ENCODE data around the gene ANAPC16. TPM values are rescaled to one million over a fixed set of nuclear protein-coding genes. Genes with fewer than 3 reads are reported as not detected.
"Not testable (repeated sequence)": the region's sequence is repeated elsewhere in the genome, so short reads cannot be mapped to it uniquely, and the experiment has no call there.

The ANAPC16 gene
- total and polyA plus RNA-seq, 2 donors (not counting 1 experiment from before 2014, with no cell fraction given): 104 to 132 TPM

DNA sequence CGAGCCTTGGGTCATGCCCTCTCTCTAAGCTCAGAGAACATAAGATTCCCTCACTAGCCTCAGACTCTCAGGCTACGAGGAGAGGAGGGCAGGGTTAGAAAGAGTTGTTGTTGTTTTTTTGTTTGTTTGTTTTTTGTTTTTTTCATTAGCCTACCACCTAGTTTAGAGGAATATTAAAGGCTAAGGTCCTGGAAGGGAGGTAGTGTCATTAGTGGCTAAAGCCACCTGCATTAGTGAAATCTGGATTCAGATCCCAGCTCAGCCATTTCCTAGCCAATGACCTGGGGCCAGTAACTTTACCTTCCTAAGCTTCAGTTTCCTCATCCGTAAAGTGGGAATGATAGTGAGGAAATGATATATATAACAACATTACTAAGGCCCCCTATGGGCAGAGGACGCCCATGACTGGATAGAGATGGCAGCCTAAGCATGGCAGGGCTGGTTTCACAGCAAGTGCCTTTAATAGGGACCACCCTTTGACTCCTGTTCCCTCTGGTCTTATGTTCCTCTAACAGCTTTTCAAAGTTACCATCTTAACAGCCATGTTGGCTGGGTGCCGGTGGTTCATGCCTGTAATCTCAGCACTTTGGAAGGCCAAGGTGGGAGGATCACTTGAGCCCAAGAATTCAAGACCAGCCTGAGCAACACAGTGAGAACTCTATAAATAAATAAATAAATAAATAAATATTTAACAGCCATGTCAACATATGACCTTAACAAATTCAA lies 63.0 kb downstream of the ANAPC16 start:
- CTCF ChIA-PET: interaction anchor here (0.7 to 1.3 kb wide), 7 partner anchors 14 to 381 kb away, joined by 3 to 4 read pairs (median 3); no protein-coding TSS in a partner anchor
- Histone ChIP-seq H3K27ac (ENCODE audit: low read length in 2 of 2) (no peak overlapping the region), H3K4me3 (ENCODE audit: control extremely low read depth in 1 of 5, extremely low read depth in 1 of 5, insufficient read depth in 1 of 5, low read depth in 2 of 5, low read length in 4 of 5) (no peak overlapping the region), H3K36me3 (replicated peaks in 1 of 2; ENCODE audit: control extremely low read depth in 1 of 2, control insufficient read depth in 1 of 2, extremely low read depth in 1 of 2, insufficient read depth in 2 of 2, low read length in 1 of 2) (peaks cover 0 to 15% of the 10 kb centered on the region in 2 experiments), H3K27me3 (replicated peaks in 1 of 4; ENCODE audit: control extremely low read depth in 1 of 4, control insufficient read depth in 3 of 4, insufficient read depth in 4 of 4, low read length in 3 of 4) (no peaks in the 10 kb centered on the region), H3K9me3 (ENCODE audit: control extremely low read depth in 1 of 3, control insufficient read depth in 2 of 3, insufficient read depth in 1 of 3, low read length in 2 of 3) (no peaks in the 10 kb centered on the region), H4K20me1 (ENCODE audit: control insufficient read depth, insufficient read depth, low read length, poor library complexity, severe bottlenecking) (peaks cover 25% of the 10 kb centered on the region), H3K4me1 (ENCODE audit: control insufficient read depth in 2 of 2, insufficient read depth in 2 of 2, low read length in 2 of 2) (peaks cover 27 to 31% of the 10 kb centered on the region in 2 donors), H3K79me2 (ENCODE audit: control insufficient read depth, insufficient read depth, low read length) (peaks cover 19% of the 10 kb centered on the region), H3K4me2 (replicated peaks; ENCODE audit: low read depth, low read length, poor library complexity, severe bottlenecking) (no peak overlapping the region), H3K9ac (ENCODE audit: low read length) (no peak overlapping the region), H2AFZ (ENCODE audit: insufficient read depth, low read depth, low read length, poor library complexity, severe bottlenecking) (no peak overlapping the region)
- Mint-ChIP-seq H3K4me1 (peaks cover 34% of the 10 kb centered on the region), H3K27ac (peak overlapping the region; percentile 61), H3K27me3 (no peaks in the 10 kb centered on the region), H3K4me3 (no peak overlapping the region), H3K9me3 (ENCODE audit: insufficient read depth) (no peaks in the 10 kb centered on the region)
- intact Hi-C loops (cut with micrococcal nuclease): loop anchor here (10.0 kb wide), 1 partner anchor 1716 kb away; the partner anchor contains the start of gene VCL
- ATAC-seq (ENCODE audit: low read depth): no peak
- POLR2A ChIA-PET: interaction anchor here (0.5 to 5.9 kb wide), 5 partner anchors 10 to 72 kb away, joined by 3 to 73 read pairs (median 8); no protein-coding TSS in a partner anchor
- DNase-seq: no peak
- no CpG with 5 or more reads among the region's 5 CpGs for WGBS (ENCODE audit: insufficient coverage)
- TF ChIP-seq CTCF (IDR thresholded peaks at IDR 0.05): no peak
- TF ChIP-seq EZH2 (IDR thresholded peaks at IDR 0.05; ENCODE audit: borderline replicate concordance, insufficient read depth, low read depth, low read length, poor library complexity, severe bottlenecking): no peak

DNA sequence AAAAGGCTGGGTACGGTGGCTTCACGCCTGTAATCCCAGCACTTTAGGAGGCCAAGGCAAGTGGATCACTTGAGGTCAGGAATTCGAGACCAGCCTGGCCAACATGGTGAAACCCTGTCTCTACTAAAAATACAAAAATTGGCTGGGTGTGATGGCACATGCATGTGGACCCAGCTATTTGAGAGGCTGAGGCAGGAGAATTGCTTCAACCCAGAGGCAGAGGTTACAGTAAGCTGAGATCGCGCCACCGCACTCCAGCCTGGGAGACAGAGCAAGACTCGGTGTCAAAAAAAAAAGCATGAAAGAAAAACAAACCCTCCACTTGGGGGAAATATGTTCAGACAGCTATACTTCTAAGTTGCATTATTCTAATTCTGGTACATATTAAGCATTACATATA lies 63.8 kb downstream of the ANAPC16 start:
- not testable (repeated sequence) for ATAC-seq (ENCODE audit: low read depth)

More for the DNA sequence above, 63.8 kb downstream of the ANAPC16 start:
- not testable (repeated sequence) for H3K27ac Mint-ChIP-seq; H3K4me3 Mint-ChIP-seq; H3K9ac ChIP-seq (ENCODE audit: low read length); H3K4me2 ChIP-seq (replicated peaks; ENCODE audit: low read depth, low read length, poor library complexity, severe bottlenecking); H3K27ac ChIP-seq (ENCODE audit: low read length in 2 of 2); H3K27me3 Mint-ChIP-seq; DNase-seq; H3K4me3 ChIP-seq (ENCODE audit: control extremely low read depth in 1 of 5, extremely low read depth in 1 of 5, insufficient read depth in 1 of 5, low read depth in 2 of 5, low read length in 4 of 5); H2AFZ ChIP-seq (ENCODE audit: insufficient read depth, low read depth, low read length, poor library complexity, severe bottlenecking); H3K9me3 ChIP-seq (ENCODE audit: control extremely low read depth in 1 of 3, control insufficient read depth in 2 of 3, insufficient read depth in 1 of 3, low read length in 2 of 3); H3K9me3 Mint-ChIP-seq (ENCODE audit: insufficient read depth); H3K27me3 ChIP-seq (replicated peaks in 1 of 4; ENCODE audit: control extremely low read depth in 1 of 4, control insufficient read depth in 3 of 4, insufficient read depth in 4 of 4, low read length in 3 of 4)
- intact Hi-C loops (cut with micrococcal nuclease): loop anchor here (10.0 kb wide), 1 partner anchor 1715 kb away; the partner anchor contains the start of gene VCL
- peaks cover 17% of the 10 kb centered on the region for H4K20me1 ChIP-seq (ENCODE audit: control insufficient read depth, insufficient read depth, low read length, poor library complexity, severe bottlenecking)
- H3K36me3 ChIP-seq (replicated peaks in 1 of 2; ENCODE audit: control extremely low read depth in 1 of 2, control insufficient read depth in 1 of 2, extremely low read depth in 1 of 2, insufficient read depth in 2 of 2, low read length in 1 of 2): peaks cover 0 to 13% of the 10 kb centered on the region in 2 experiments
- WGBS (ENCODE audit: insufficient coverage): 100% methylated on average over 1 of the region's 7 CpGs
- peaks cover 27 to 29% of the 10 kb centered on the region in 2 donors for H3K4me1 ChIP-seq (ENCODE audit: control insufficient read depth in 2 of 2, insufficient read depth in 2 of 2, low read length in 2 of 2)
- peaks cover 35% of the 10 kb centered on the region for H3K4me1 Mint-ChIP-seq
- ChIA-PET CTCF (interaction anchor here (0.7 to 1.5 kb wide), 4 partner anchors 39 to 99 kb away, joined by 3 to 7 read pairs (median 4); no protein-coding TSS in a partner anchor), POLR2A (interaction anchor here (0.5 to 1.5 kb wide), 3 partner anchors 11 to 23 kb away, joined by 3 to 8 read pairs (median 5); no protein-coding TSS in a partner anchor)
- peaks cover 11% of the 10 kb centered on the region for H3K79me2 ChIP-seq (ENCODE audit: control insufficient read depth, insufficient read depth, low read length)

Measured in B cell (primary cell).